Common myeloid progenitor, CD34-positive (primary cell): Measurements from ENCODE around the gene RNGTT.

ENCODE experiments used
- CTCF ChIA-PET: fragments of 350-600 bp; sonication (Branson Sonifier 250); formaldehyde crosslinking; loops from one replicate; lab custom pipeline; 2021; ENCODE audit warnings: antibody characterized with exemption; lab: Charles Lee
- POLR2A ChIA-PET: fragments of 350-600 bp; sonication (Branson Sonifier 250); formaldehyde crosslinking; loops from one replicate; lab custom pipeline; 2021; ENCODE audit warnings: antibody characterized with exemption; lab: Charles Lee
- DNase-seq, 3 donors: peaks; one replicate each; pipeline versions ENCODE4 v3.0.0 to v3.0.0-alpha.2; 2013
- H3K27ac ChIP-seq, 2 experiments: 1 replicate in 1 of 2; 2 replicates in 1 of 2; pipeline ENCODE4 v1.7.0; 2013; ENCODE audit warnings: inconsistent platforms in 2 of 2, low read length in 2 of 2, mild to moderate bottlenecking in 2 of 2, low read depth in 1 of 2, moderate library complexity in 1 of 2; ENCODE audit not compliant: severe bottlenecking in 2 of 2, insufficient read depth in 1 of 2, poor library complexity in 1 of 2
- H3K27me3 ChIP-seq, 5 experiments: replicated peaks in 2 of 5; 1 replicate in 3 of 5; 2 replicates in 2 of 5; pipeline versions ENCODE4 v1.6.1 to v1.7.0; 2013; ENCODE audit warnings: low read length in 4 of 5, mild to moderate bottlenecking in 2 of 5, moderate library complexity in 2 of 5, inconsistent platforms in 1 of 5; ENCODE audit not compliant: insufficient read depth in 5 of 5, control insufficient read depth in 4 of 5
- H3K36me3 ChIP-seq, 4 experiments: 1 replicate in 2 of 4; 2 replicates in 2 of 4; pipeline versions ENCODE4 v1.6.1 to v1.7.0; 2013; ENCODE audit warnings: low read length in 3 of 4, control low read depth in 1 of 4, mild to moderate bottlenecking in 1 of 4; ENCODE audit not compliant: control insufficient read depth in 4 of 4, insufficient read depth in 4 of 4
- H3K4me1 ChIP-seq, 4 experiments: 1 replicate in 3 of 4; 2 replicates in 1 of 4; pipeline versions ENCODE4 v1.6.1 to v1.7.1; 2013; ENCODE audit warnings: low read length in 3 of 4, mild to moderate bottlenecking in 3 of 4, control low read depth in 1 of 4, inconsistent platforms in 1 of 4, moderate library complexity in 1 of 4; ENCODE audit not compliant: control insufficient read depth in 4 of 4, insufficient read depth in 4 of 4; ENCODE audit errors: control extremely low read depth in 1 of 4
- H3K4me3 ChIP-seq, 7 experiments: 1 replicate in 4 of 7; 2 replicates in 3 of 7; pipeline versions ENCODE4 v1.5.1 to v1.7.0; 2013; ENCODE audit warnings: mild to moderate bottlenecking in 7 of 7, low read length in 6 of 7, moderate library complexity in 6 of 7, inconsistent platforms in 2 of 7, low read depth in 2 of 7, control low read depth in 1 of 7; ENCODE audit not compliant: insufficient read depth in 4 of 7, control insufficient read depth in 1 of 7; ENCODE audit errors: extremely low read depth in 1 of 7
- H3K9me3 ChIP-seq, 5 experiments: 1 replicate in 4 of 5; 2 replicates in 1 of 5; pipeline versions ENCODE4 v1.6.1 to v1.7.1; 2013; ENCODE audit warnings: low read length in 4 of 5, mild to moderate bottlenecking in 2 of 5, inconsistent platforms in 1 of 5, low read depth in 1 of 5, moderate library complexity in 1 of 5; ENCODE audit not compliant: control insufficient read depth in 4 of 5, insufficient read depth in 2 of 5; ENCODE audit errors: control extremely low read depth in 1 of 5
- WGBS: methylation state at CpG from one replicate; pipeline ENCODE4 v1.1.5; 2013; ENCODE audit not compliant: insufficient coverage; 5-methylcytosine and 5-hydroxymethylcytosine counted together

The RNGTT gene

GRCh38 chr6:88679841-88680240 lies 283.6 kb downstream of the RNGTT start:
- H3K4me1 ChIP-seq = no peaks in the 10 kb centered on the region
- peaks cover 0 to 10% (median 3%) of the 10 kb centered on the region in 4 experiments for H3K36me3 ChIP-seq
- H3K9me3 ChIP-seq = peaks cover 0 to 4% (median 0%) of the 10 kb centered on the region in 5 experiments
- DNase-seq = no peak
- WGBS = no CpG with 5 or more reads among the region's 4 CpGs
- no peak overlapping the region for H3K4me3 ChIP-seq
- H3K27ac ChIP-seq = no peak overlapping the region
- ChIA-PET POLR2A (no interaction called here), CTCF (no interaction called here)
- no peaks in the 10 kb centered on the region for H3K27me3 ChIP-seq

- ChIA-PET CTCF (interaction anchor here (0.7 kb wide), 1 partner anchor 235 kb away, joined by 3 read pairs; no protein-coding TSS in a partner anchor), POLR2A (no interaction called here)
- Histone ChIP-seq H3K9me3 (peaks cover 0 to 15% (median 4%) of the 10 kb centered on the region in 5 experiments), H3K4me1 (no peaks in the 10 kb centered on the region), H3K27ac (no peak overlapping the region), H3K36me3 (peaks cover 0 to 14% (median 4%) of the 10 kb centered on the region in 4 experiments), H3K27me3 (no peaks in the 10 kb centered on the region), H3K4me3 (no peak overlapping the region)
- 100% methylated on average over 1 of the region's 4 CpGs for WGBS
- no peak for DNase-seq
These were observed 286.1 kb downstream of the RNGTT start for GRCh38 chr6:88677356-88677755.

- no peaks in the 10 kb centered on the region for H3K27me3 ChIP-seq
- CTCF ChIA-PET = no interaction called here
- WGBS = 57% methylated on average over 1 of the region's 2 CpGs
- POLR2A ChIA-PET = no interaction called here
- peaks cover 16 to 69% (median 29%) of the 10 kb centered on the region in 5 experiments for H3K9me3 ChIP-seq
- H3K36me3 ChIP-seq = peaks cover 3 to 16% (median 6%) of the 10 kb centered on the region in 4 experiments
- no peak overlapping the region for H3K27ac ChIP-seq
- no peak overlapping the region for H3K4me3 ChIP-seq
- H3K4me1 ChIP-seq = no peaks in the 10 kb centered on the region
- DNase-seq = no peak
These were observed 291.8 kb downstream of the RNGTT start for GRCh38 chr6:88671624-88672023.

- WGBS = 100% methylated on average over 3 of the region's 3 CpGs
- ChIA-PET CTCF (no interaction called here), POLR2A (no interaction called here)
- H3K4me3 ChIP-seq = no peak overlapping the region
- H3K27me3 ChIP-seq = no peaks in the 10 kb centered on the region
- H3K27ac ChIP-seq = no peak overlapping the region
- H3K36me3 ChIP-seq = peaks cover 4 to 28% (median 8%) of the 10 kb centered on the region in 4 experiments
- peaks cover 16 to 80% (median 36%) of the 10 kb centered on the region in 5 experiments for H3K9me3 ChIP-seq
- no peaks in the 10 kb centered on the region for H3K4me1 ChIP-seq
- DNase-seq = peak; percentile 8 to 36 (median 25)
These were observed 293.0 kb downstream of the RNGTT start for GRCh38 chr6:88670369-88670768.

- Histone ChIP-seq H3K9me3 (peaks cover 16 to 87% (median 42%) of the 10 kb centered on the region in 5 experiments), H3K27ac (no peak overlapping the region), H3K36me3 (peaks cover 4 to 28% (median 8%) of the 10 kb centered on the region in 4 experiments), H3K4me1 (no peaks in the 10 kb centered on the region), H3K27me3 (no peaks in the 10 kb centered on the region), H3K4me3 (no peak overlapping the region)
- no peak for DNase-seq
- 100% methylated on average over 3 of the region's 4 CpGs for WGBS
- ChIA-PET CTCF (no interaction called here), POLR2A (no interaction called here)
These were observed 293.9 kb downstream of the RNGTT start for GRCh38 chr6:88669475-88669874.

- no peak overlapping the region for H3K4me3 ChIP-seq
- H3K4me1 ChIP-seq = no peaks in the 10 kb centered on the region
- POLR2A ChIA-PET = no interaction called here
- no peak for DNase-seq
- H3K27me3 ChIP-seq = no peaks in the 10 kb centered on the region
- H3K27ac ChIP-seq = no peak overlapping the region
- peaks cover 4 to 32% (median 10%) of the 10 kb centered on the region in 4 experiments for H3K36me3 ChIP-seq
- 93% methylated on average over 3 of the region's 5 CpGs for WGBS
- peaks cover 14 to 95% (median 53%) of the 10 kb centered on the region in 5 experiments for H3K9me3 ChIP-seq
- CTCF ChIA-PET = no interaction called here
These were observed 296.5 kb downstream of the RNGTT start for GRCh38 chr6:88666901-88667300.

GRCh38 chr6:88665131-88665530 lies 298.3 kb downstream of the RNGTT start:
- WGBS = 99% methylated on average over 4 of the region's 4 CpGs
- DNase-seq = no peak
- no peak overlapping the region for H3K27ac ChIP-seq
- ChIA-PET CTCF (no interaction called here), POLR2A (no interaction called here)
- no peaks in the 10 kb centered on the region for H3K27me3 ChIP-seq
- no peaks in the 10 kb centered on the region for H3K4me1 ChIP-seq
- H3K36me3 ChIP-seq = peaks cover 5 to 32% (median 9%) of the 10 kb centered on the region in 4 experiments
- peaks cover 7 to 85% (median 38%) of the 10 kb centered on the region in 5 experiments for H3K9me3 ChIP-seq
- no peak overlapping the region for H3K4me3 ChIP-seq
